ENCODE results near the gene ARHGAP4.

GRCh38 chrX:153924149-153924861 is 1.8 kb downstream of the ARHGAP4 start:
- TF ChIP-seq POLR2A (IDR thresholded peaks at IDR 0.05; ENCODE audit: low read depth, low read length) (no peak), POLR2AphosphoS5 (IDR thresholded peaks at IDR 0.05; ENCODE audit: low read depth, low read length) (no peak)
